GM08714 (cell line): ENCODE measurements around the gene FGF16.
A peak's percentile ranks its signal among the peaks of the same experiment; 100 is the strongest.

Experiments
- H3K4me3 ChIP-seq: fragments of 200-500 bp; sonication (Bioruptor generic); 2 replicates; pipeline ENCODE4 v1.5.1; 2014; ENCODE audit warnings: mild to moderate bottlenecking, low read length, inconsistent platforms
- ZNF274 ChIP-seq: IDR thresholded peaks from 2 replicates; pipeline ENCODE4 v1.6.1; 2012; ENCODE audit warnings: mild to moderate bottlenecking, low read depth, low read length

FGF16 gene

GRCh38 chrX:77436682-77437081 lies 10.5 kb upstream of the FGF16 start:
- H3K4me3 ChIP-seq = no peak overlapping the region
- TF ChIP-seq ZNF274 = no peak

GRCh38 chrX:77440330-77440729 lies 6.9 kb upstream of the FGF16 start:
- H3K4me3 ChIP-seq = no peak overlapping the region
- TF ChIP-seq ZNF274 = no peak

- no peak for TF ChIP-seq ZNF274
- no peak overlapping the region for H3K4me3 ChIP-seq
Observed at GRCh38 chrX:77441033-77441432, 6.2 kb upstream of the FGF16 start.

DNA sequence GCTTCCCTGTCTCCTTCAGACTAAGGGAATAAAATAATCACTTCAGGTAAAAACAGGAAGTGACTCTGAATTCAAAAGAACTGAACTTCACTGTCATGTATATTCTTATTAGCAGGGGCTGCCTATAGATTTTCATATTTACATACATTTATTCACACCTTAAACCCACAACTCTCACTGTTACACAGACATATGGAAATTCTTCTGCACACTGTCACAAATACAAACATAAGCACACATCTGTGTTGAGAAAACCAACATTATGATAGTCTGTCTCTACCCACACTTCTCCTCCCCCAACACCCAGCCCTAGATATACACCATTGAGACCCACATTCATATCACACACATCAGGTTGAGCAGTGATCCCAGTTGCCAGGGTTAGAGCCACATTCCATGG lies 5.7 kb upstream of the FGF16 start:
- no peak for TF ChIP-seq ZNF274
- no peak overlapping the region for H3K4me3 ChIP-seq

DNA sequence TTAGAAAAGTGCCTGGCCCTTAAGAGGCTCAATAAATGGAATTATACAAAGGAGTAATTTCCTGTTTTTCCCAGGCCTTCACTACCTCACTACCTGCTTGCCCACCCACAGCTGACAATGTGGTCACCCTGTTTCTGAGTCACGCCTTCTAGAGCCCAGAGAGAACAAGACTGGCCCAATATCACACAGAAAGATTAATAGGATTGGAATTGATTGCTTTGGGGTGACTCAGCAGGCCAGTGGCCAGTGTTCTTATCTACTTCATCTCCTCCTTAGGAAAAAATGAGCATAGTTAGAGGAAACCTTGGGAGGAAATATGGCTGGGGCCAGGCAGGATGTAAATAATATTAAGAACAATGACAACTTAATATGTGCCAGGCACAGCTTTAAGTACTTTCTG lies 4.5 kb upstream of the FGF16 start:
- no peak overlapping the region for H3K4me3 ChIP-seq
- no peak for TF ChIP-seq ZNF274

DNA sequence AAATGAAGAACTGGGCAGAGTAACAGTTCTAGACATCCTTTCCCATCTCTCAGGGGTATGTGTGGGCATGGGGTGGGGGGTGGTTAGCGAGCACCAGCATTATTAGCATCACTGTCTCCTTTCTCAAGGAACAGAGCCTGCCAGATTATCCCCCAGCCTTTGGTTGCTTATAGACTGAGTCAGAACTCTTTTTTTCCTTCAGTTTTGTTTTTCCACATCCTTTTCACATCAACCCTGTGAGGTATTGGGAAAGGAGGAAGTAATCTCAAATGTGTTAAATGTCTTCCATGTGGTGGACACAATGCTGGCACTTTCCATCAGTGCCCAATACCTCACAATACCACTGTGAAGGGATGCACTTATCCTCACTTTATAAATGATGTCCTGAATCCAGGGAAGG lies 3.1 kb upstream of the FGF16 start:
- no peak for TF ChIP-seq ZNF274
- H3K4me3 ChIP-seq = no peak overlapping the region

GRCh38 chrX:77444545-77444944 lies 2.6 kb upstream of the FGF16 start:
- TF ChIP-seq ZNF274 = no peak

DNA sequence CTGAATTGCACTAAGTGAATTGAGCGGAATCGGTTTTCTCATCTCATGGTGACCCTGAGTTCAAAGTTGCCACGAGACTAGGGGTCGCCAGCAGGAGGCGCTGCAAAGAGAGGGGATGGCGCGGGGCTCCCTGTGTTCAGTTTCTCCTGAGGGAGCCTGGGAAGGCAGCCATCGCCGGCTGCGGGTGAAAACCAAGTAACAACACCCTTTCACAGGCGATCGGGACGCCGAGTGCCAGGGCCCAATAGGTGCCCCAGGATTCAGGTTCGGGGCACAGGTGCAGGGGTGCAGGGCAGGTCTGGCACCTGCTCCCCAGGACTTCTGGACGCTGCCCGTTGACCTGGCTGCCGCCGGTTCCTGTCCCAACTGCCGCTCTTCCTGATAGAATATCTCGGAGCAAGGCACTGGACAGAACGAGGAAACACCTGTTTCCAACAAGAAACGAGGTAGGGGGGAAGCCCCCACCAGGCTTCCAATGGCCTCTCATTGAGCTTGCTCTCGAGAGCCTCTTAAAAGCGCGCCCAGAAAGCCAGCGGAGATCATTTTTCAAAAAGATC lies 1.1 kb upstream of the FGF16 start:
- H3K4me3 ChIP-seq = peak overlapping the region; percentile 6; the same call in 1 of the 2 replicates
- no peak for TF ChIP-seq ZNF274

More at GRCh38 chrX:77444545-77444944, 2.6 kb upstream of the FGF16 start:
- H3K4me3 ChIP-seq = no peak overlapping the region

- no peak overlapping the region; the same call in 1 of the 2 replicates for H3K4me3 ChIP-seq
- no peak for TF ChIP-seq ZNF274
Observed at GRCh38 chrX:77447653-77448569, 722 bp downstream of the FGF16 start.

DNA sequence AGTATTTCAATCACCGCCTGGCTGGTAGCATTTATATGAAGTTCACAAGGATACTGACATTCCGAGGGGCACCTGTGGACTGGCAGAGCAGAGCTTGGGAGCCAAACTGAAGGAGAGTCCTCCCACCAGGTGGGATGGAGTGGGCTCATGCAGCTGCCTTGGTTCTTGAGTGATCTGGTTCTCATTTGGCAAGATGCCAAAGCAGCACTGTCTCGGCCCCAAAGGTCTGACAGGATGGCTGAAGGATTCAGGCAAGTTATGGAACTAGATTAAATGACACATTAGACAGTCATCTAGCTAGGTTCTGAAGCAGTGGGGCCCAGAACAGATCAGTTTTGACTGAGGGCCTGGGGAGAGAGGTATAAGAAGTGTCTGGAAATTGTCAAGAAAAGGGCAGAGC lies 3.2 kb downstream of the FGF16 start:
- TF ChIP-seq ZNF274 = no peak
- H3K4me3 ChIP-seq = no peak overlapping the region

DNA sequence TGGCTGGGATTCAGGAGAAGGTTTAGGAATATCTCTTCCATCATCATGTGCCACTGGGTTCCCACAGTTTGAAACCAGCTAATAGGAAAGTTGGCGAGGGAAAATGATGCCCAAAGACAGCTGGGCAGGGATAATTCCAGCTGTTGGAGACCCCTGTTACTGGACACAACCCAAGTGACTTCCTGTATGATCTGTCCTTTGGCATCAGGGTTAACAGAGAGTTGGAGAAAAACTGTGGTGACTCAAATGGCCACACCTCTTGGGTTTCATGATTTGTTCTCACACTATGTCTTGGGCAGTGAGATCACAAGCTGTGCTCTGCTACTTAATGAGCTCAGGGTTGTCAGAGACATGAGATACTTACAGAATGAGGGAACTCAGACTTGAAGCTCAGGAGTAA lies 3.8 kb downstream of the FGF16 start:
- no peak overlapping the region for H3K4me3 ChIP-seq
- no peak for TF ChIP-seq ZNF274

DNA sequence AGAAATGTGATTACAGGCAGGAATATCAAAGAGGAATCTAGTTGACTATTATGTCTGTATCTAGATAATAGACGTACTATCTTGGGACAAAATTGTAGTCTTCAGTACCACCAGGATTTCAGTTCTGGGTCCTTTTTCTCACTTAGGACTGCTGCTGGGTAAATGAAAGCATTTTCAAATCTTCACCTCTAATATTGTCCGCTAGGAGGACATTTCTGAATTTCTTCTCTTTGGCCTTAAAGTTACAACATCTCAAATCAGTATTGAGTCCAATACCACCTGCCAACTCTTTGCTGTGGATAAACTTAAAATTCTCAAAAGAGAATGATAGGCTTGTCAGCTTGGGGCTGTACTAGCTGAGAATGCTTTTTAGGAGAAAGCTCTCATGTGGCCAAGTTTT lies 6.0 kb downstream of the FGF16 start:
- TF ChIP-seq ZNF274 = no peak
- H3K4me3 ChIP-seq = no peak overlapping the region

GRCh38 chrX:77455437-77455836 lies 8.2 kb downstream of the FGF16 start:
- no peak overlapping the region for H3K4me3 ChIP-seq
- TF ChIP-seq ZNF274 = no peak

DNA sequence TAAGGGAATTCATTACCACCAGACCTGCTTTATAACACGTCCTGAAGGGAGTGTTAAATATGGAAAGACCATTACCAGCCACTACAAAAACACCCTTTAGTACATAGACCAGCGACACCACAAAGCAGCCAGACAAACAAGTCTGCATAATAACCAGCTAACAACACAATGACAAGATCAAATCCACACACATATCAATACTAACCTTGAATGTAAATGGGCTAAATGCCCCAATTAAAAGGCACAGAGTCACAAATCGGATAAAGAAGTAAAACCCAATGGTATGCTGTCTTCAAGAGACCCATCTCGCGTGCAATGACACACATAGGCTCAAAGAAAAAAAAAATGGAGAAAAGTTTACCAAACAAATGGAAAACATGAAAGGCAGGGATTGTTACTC lies 36.9 kb downstream of the FGF16 start:
- no peak for TF ChIP-seq ZNF274
- H3K4me3 ChIP-seq = no peak overlapping the region
